ENCODE measurements around the gene AGT. TPM values are rescaled to one million over a fixed set of nuclear protein-coding genes. Genes with fewer than 3 reads are reported as not detected.

AGT gene
- total RNA-seq, 2 donors from 2014 or later, result 86.3 to 152 TPM

DNA sequence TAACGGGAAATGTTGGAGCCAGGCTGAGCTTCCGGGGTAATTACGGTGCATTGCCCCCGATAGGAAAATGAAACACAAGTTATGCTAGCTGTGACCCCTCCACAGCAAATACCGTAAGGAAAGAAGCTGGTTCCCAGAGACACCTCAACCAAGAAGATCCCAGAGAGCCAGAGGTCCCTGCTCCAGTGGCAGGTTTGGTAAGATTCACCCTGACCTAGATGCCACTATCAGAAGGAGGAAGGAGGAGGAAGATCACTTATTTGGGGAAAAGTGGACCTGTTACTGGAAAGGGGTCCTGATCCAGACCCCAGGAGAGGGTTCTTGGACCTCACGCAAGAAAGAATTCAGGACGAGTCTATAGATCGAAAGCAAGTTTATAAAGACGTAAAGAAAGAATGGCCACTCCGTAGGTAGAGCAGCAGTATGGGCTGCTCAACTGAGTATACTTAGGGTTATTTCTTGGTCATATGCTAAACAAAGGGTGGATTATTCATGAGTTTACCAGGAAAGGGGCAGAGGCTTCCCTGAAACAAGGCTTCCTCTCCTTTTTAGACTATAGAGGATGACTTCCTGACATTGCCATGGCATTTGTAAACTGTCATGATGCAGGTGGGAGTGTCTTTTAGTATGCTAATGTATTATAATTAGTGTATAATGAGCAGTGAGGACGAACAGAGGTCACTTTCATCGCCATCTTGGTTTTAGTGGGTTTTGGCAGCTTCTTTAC is 25.8 kb upstream of the AGT start:
- H3K4me1 ChIP-seq, result no peaks in the 10 kb centered on the region
- peaks cover 0 to 5% of the 10 kb centered on the region in 2 donors for H3K9me3 ChIP-seq
- H3K36me3 ChIP-seq, result no peaks in the 10 kb centered on the region
- no peaks in the 10 kb centered on the region for H3K27me3 ChIP-seq
- H3K4me3 ChIP-seq, result no peak overlapping the region
- DNase-seq (ENCODE audit: low spot score), result no peak
- TF ChIP-seq, protein P1, sequence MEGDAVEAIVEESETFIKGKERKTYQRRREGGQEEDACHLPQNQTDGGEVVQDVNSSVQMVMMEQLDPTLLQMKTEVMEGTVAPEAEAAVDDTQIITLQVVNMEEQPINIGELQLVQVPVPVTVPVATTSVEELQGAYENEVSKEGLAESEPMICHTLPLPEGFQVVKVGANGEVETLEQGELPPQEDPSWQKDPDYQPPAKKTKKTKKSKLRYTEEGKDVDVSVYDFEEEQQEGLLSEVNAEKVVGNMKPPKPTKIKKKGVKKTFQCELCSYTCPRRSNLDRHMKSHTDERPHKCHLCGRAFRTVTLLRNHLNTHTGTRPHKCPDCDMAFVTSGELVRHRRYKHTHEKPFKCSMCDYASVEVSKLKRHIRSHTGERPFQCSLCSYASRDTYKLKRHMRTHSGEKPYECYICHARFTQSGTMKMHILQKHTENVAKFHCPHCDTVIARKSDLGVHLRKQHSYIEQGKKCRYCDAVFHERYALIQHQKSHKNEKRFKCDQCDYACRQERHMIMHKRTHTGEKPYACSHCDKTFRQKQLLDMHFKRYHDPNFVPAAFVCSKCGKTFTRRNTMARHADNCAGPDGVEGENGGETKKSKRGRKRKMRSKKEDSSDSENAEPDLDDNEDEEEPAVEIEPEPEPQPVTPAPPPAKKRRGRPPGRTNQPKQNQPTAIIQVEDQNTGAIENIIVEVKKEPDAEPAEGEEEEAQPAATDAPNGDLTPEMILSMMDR (IDR thresholded peaks at IDR 0.05), result no peak
- no peak overlapping the region for H3K27ac ChIP-seq

DNA sequence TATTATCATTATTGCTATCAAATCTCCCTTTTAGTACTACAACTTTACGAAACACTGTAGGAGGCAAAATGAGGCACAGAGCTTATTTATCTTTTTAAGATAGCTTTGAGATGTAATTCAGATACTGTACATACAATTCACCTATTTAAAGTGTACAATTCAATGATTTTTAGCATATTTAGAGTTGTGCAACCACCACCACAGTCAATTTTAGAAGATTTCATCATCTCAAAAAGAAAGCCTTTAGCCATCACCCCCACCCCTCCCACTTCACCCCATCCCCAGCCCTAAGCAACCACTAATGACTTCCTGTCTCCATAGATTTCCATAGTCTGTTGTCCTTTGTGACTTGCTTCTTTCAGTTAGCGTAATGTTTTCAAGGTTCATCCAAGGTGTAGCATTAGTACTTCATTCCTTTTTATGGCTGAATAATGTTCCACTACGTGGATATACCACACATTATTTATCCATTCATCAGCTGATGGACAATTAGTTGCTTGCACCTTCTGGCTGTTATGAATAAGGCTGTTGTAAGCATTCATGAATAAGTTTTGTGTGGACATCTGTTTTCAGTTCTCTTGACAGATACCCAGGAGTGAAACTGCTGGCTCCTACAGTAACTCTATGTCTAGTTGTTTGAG is 23.8 kb upstream of the AGT start:
- Histone ChIP-seq H3K36me3 (no peaks in the 10 kb centered on the region), H3K4me1 (no peaks in the 10 kb centered on the region), H3K4me3 (no peak overlapping the region), H3K9me3 (peaks cover 0 to 5% of the 10 kb centered on the region in 2 donors), H3K27ac (no peak overlapping the region), H3K27me3 (no peaks in the 10 kb centered on the region)
- no peak for DNase-seq (ENCODE audit: low spot score)
- TF ChIP-seq, protein P1 (IDR thresholded peaks at IDR 0.05), result no peak

DNA sequence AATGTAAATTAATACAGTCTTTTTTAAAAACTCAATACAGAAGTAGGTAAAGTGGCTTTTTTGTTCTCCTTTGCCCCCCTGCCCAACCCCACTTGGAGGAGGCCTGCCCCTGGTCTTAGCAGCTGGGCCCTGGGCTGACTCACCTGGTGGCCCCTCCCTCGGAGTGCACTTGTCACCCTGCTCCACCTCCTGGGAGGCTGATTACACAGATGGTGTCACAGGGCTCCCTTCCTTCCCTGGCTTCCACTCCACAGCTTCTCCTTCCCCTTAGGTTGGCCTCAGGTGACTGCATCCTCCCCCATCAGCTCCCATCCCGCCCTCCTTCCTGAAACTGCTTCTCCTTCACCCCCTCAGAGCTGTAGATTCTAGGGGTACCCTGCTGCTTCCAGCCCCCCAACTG is 21.5 kb upstream of the AGT start:
- TF ChIP-seq, protein P1 (IDR thresholded peaks at IDR 0.05), result no peak
- Histone ChIP-seq H3K4me3 (no peak overlapping the region), H3K27me3 (no peaks in the 10 kb centered on the region), H3K27ac (no peak overlapping the region), H3K4me1 (peaks cover 0 to 10% of the 10 kb centered on the region in 2 donors), H3K9me3 (peaks cover 0 to 5% of the 10 kb centered on the region in 2 donors), H3K36me3 (no peaks in the 10 kb centered on the region)
- no peak for DNase-seq (ENCODE audit: low spot score)

DNA sequence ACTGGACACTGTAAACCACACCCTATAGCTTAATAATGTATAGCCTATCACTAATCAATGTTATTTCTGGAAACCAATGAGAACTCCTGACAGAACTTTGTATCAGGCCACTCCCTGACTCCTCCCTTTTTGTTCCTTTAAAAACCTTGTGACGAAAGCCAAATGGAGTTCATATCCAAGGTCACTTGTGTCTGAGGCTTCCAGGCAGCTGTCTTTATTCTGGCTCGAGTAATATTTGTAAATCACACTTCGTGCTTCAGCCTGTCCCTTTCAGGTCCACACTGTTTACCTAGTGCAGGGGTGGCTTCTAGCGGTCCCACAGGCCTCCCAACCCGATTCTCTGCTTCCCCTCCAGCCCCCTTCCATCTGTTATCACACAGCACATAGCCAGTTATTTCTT is 17.1 kb upstream of the AGT start:
- Histone ChIP-seq H3K27me3 (no peaks in the 10 kb centered on the region), H3K9me3 (no peaks in the 10 kb centered on the region), H3K36me3 (no peaks in the 10 kb centered on the region), H3K27ac (peak overlapping the region; percentile 52 to 71), H3K4me3 (no peak overlapping the region), H3K4me1 (peaks cover 0 to 28% of the 10 kb centered on the region in 2 donors)
- DNase-seq (ENCODE audit: low spot score), result no peak
- TF ChIP-seq, protein P1 (IDR thresholded peaks at IDR 0.05), result no peak

DNA sequence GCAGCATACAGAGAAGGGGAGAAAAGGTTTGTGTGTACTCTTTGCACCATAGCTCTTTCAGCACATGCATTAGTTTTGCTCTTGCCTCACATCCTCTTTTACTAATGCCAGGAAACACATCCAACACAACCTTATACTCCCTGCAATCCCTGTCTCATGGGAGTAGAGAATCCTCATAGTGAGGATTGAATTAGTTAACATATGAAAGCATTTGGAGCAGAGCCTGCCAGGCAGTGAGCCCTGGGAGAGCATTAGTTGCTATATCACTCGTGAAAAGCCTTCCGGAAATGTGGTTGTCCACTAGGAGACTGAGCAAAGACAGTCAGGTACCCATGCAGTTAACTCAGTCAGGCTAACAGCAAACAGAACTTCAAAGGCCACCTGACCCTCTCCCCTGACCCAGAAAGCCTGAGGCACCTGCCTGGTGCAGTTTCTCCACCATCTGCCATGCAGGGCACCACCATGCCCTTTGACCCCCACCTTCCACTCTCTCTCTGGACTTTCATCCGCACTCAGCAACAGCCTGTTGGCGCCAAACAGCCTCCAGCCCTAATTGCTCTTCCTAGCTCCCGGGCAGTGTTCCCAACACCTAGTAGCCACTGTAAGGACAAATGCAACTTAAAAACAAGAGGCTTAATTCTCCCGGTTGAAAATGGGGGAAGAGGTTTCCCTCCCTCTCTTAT is 14.9 kb upstream of the AGT start:
- Histone ChIP-seq H3K36me3 (no peaks in the 10 kb centered on the region), H3K27ac (peak overlapping the region; percentile 49 to 55), H3K9me3 (no peaks in the 10 kb centered on the region), H3K4me1 (peaks cover 0 to 28% of the 10 kb centered on the region in 2 donors), H3K4me3 (no peak overlapping the region), H3K27me3 (no peaks in the 10 kb centered on the region)
- TF ChIP-seq, protein P1 (IDR thresholded peaks at IDR 0.05), result no peak
- no peak for DNase-seq (ENCODE audit: low spot score)

All from right atrium auricular region (tissue), 2 donors.